GM11168 (cell line): ENCODE results near the gene LIMA1.
"Not testable (repeated sequence)": the region's sequence is repeated elsewhere in the genome, so short reads cannot be mapped to it uniquely, and the experiment has no call there.

ENCODE experiments used
- in situ Hi-C: fragments of 300-500 bp; cut with MboI; formaldehyde crosslinking; loops from one replicate; pipeline ENCODE4 v1.12.0; 2022; ENCODE audit warnings: low sequenced_read_pairs; ENCODE audit not compliant: unreplicated experiment

Gene LIMA1

GRCh38 chr12:50249464-50250182, 33.7 kb downstream of the LIMA1 start:
- in situ Hi-C loops: no loop called here

GRCh38 chr12:50248883-50249282, 34.4 kb downstream of the LIMA1 start:
- in situ Hi-C loops: no loop called here

GRCh38 chr12:50248411-50248810, 34.9 kb downstream of the LIMA1 start:
- in situ Hi-C loops: no loop called here

GRCh38 chr12:50247665-50248064, 35.7 kb downstream of the LIMA1 start:
- in situ Hi-C loops: not testable (repeated sequence)

- in situ Hi-C loops: no loop called here
These were observed 36.3 kb downstream of the LIMA1 start for GRCh38 chr12:50246873-50247612.

GRCh38 chr12:50246197-50246865, 37.0 kb downstream of the LIMA1 start:
- in situ Hi-C loops: no loop called here

GRCh38 chr12:50243507-50243906, 39.8 kb downstream of the LIMA1 start:
- in situ Hi-C loops: no loop called here

- in situ Hi-C loops: no loop called here
These were observed 40.5 kb downstream of the LIMA1 start for GRCh38 chr12:50242751-50243191.

- in situ Hi-C loops: no loop called here
These were observed 42.1 kb downstream of the LIMA1 start for GRCh38 chr12:50241178-50241577.

- in situ Hi-C loops: no loop called here
These were observed 42.6 kb downstream of the LIMA1 start for GRCh38 chr12:50240792-50241114.

GRCh38 chr12:50240096-50240791, 43.1 kb downstream of the LIMA1 start:
- in situ Hi-C loops: no loop called here

- in situ Hi-C loops: no loop called here
These were observed 43.9 kb downstream of the LIMA1 start for GRCh38 chr12:50239355-50239891.

GRCh38 chr12:50234347-50234746, 49.0 kb downstream of the LIMA1 start:
- in situ Hi-C loops: no loop called here

GRCh38 chr12:50232771-50233209, 50.5 kb downstream of the LIMA1 start:
- in situ Hi-C loops: no loop called here

GRCh38 chr12:50232206-50232605, 51.1 kb downstream of the LIMA1 start:
- in situ Hi-C loops: no loop called here

- in situ Hi-C loops: no loop called here
These were observed 52.0 kb downstream of the LIMA1 start for GRCh38 chr12:50231346-50231745.

- in situ Hi-C loops: no loop called here
These were observed 53.1 kb downstream of the LIMA1 start for GRCh38 chr12:50230217-50230616.

GRCh38 chr12:50224026-50224692, 59.2 kb downstream of the LIMA1 start:
- in situ Hi-C loops: no loop called here

- in situ Hi-C loops: no loop called here
These were observed 61.0 kb downstream of the LIMA1 start for GRCh38 chr12:50222275-50222783.
